ENCODE data around the gene DAZL.
"Not testable (repeated sequence)": the region's sequence is repeated elsewhere in the genome, so short reads cannot be mapped to it uniquely, and the experiment has no call there.

The DAZL gene

GRCh38 chr3:16604887-16605602 lies at the start of gene DAZL:
Gene DAZL (minus strand): TSS chr3:16605423. CDS start chr3:16605205, 218 bp downstream.
- DNase-seq (ENCODE audit: low spot score), result no peak

- DNase-seq (ENCODE audit: low spot score), result no peak
Measured at GRCh38 chr3:16654976-16655375, 49.8 kb upstream of the DAZL start.

- DNase-seq (ENCODE audit: low spot score), result no peak
Measured at GRCh38 chr3:16653712-16654111, 48.5 kb upstream of the DAZL start.

DNA sequence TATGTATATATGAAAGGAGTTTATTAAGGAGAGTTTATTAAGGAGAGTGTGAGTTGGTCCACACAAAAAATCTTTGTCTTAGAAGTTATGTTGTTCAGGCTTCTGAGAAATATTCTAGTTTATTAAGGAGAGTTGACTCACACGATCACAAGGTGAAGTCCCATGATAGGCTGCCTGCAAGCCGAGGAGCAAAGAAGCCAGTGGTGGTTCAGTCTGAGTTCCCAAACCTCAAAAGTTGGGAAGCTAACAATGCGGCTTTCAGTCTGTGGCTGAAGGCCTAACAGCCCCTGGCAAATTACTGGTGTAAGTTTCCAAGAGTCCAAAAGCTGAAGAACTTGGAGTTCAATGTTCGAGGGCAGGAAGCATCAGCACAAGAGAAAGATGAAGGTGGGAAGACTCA lies 42.4 kb upstream of the DAZL start:
- peak; percentile 48 for DNase-seq (ENCODE audit: low spot score)

- DNase-seq (ENCODE audit: low spot score), result no peak
Measured at GRCh38 chr3:16639806-16640205, 34.6 kb upstream of the DAZL start.

- DNase-seq (ENCODE audit: low spot score), result no peak
Measured at GRCh38 chr3:16633948-16634347, 28.7 kb upstream of the DAZL start.

- no peak for DNase-seq (ENCODE audit: low spot score)
Measured at GRCh38 chr3:16632395-16632794, 27.2 kb upstream of the DAZL start.

DNA sequence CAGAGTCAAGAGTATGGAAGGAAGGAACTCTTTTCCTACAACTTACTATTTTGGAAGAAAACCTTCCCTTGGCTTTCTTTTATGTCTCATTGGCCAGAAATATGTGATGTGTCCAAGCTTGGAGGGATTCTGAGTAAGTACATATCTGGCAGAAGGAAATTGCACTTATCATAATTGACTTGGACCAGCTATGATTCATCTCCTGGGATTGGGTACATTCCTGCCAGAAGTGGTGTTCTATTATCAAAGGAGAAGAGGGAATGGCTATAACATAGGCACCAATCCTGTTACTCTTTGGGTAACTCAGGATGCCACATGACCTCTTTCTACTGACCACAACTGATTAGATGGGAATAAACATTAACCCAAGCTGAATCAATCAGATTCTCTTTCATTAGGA lies 13.5 kb upstream of the DAZL start:
- DNase-seq (ENCODE audit: low spot score), result no peak

DNA sequence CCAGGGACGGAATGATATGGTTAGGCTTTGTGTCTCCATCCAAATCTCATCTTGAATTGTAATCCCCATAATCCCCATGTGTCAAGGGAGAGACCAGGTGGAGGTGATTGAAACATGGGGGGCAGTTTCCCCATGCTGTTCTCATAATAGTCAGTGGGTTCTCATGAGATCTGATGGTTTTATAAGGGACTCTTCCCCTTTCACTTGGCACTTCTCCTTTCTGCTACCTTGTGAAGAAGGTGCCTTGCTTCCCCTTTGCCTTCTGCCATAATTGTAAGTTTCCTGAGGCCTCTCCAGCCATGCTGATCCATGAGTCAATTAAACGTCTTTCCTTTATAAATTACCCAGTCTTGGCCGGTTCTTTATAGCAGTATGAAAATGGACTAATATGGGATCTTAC lies 11.9 kb upstream of the DAZL start:
- not testable (repeated sequence) for DNase-seq (ENCODE audit: low spot score)

GRCh38 chr3:16616083-16616482 lies 10.9 kb upstream of the DAZL start:
- no peak for DNase-seq (ENCODE audit: low spot score)

DNA sequence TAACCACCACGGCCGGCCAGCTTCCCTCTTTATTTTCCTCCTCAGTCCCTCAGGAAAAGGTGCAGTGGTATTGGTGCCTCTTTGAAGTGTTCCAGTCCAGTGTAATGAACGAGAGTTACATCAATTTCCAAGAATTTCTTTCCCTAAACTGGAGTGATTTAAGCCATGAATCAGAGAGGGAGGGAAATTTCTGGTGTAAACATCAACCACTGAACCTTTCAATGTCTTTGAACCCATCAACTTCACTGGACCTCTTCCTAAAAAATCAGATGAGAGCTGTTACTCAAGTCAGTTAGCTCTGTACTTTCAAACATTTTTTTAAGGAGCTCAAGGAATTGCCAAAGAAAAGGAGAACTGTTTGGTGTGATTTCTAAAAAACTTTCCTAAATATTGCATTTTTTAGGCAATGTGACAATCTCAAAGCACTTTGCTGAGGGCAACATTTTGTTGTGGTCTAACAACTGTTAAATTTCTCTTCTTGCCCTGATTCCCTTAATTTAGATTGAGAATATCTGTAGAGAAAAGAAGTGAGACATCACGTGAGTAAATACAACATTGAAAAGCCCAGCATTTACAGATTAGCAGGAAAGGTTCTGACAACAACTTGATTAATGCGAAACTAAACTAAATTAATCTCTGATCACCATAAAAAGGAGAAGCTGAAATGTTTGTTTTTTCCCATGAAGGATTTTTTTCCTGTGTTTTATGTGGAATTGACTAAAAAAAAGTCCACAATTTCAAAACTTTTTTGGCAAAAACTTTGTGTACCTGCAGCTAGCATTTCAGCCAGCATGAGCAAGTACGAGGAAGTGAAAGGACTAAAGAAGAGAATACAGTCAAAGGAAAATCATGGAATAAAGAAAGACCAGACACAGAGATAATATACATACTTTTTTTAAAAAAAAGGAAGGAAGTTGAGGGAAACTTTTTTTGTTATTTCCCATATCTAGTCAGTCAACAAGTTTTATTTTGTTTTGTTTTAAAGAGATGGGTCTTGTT lies 9.1 kb upstream of the DAZL start:
- no peak for DNase-seq (ENCODE audit: low spot score)

DNA sequence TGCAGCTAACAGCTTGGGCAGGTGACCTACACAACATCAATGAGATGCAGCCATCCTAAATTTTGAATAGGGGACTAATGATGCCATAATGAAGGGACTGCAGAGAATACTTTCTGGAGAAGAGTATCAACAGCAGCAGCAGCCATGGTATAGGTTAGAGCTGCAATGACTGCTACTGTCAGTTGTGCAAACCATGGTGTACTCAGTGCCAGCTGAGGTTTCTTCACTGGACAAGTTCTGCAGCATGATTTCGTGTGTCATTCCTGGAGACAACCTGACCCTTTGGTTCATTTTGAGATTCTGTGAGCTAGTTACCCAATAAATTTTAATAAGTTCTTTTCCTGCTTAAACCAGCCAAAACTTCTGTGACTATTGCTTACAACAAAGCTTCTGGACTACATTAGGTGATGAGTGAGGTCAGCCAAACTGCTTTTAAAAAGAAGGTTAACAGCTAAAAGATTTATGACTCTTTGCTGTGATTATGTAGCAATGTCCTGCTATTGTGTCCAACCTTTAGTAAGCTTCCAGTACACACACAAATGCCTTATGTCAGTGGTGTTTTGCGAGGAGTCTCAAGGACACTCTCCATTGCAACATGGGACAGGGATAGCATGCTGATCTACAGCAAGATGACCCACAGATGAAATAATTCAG lies 4.8 kb upstream of the DAZL start:
- DNase-seq (ENCODE audit: low spot score), result no peak

DNA sequence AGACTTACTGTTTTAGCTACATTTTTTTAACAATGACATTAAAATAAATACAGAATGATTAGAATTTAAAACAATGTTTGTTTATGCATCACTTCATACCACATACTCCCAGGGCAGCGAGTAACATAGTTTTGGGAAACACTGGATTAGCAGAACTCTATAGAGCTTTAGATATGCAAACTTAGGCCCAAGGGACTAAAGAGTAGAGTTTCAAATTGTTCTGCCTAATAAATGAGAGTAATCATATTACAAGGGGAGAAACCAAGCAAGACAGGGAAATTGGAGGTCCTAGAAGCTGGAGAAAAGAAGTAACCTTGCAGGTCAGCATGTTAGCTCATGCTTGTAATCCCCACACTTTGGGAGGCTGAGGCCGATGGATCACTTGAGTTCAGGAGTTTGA lies 3.6 kb upstream of the DAZL start:
- DNase-seq (ENCODE audit: low spot score), result no peak

DNA sequence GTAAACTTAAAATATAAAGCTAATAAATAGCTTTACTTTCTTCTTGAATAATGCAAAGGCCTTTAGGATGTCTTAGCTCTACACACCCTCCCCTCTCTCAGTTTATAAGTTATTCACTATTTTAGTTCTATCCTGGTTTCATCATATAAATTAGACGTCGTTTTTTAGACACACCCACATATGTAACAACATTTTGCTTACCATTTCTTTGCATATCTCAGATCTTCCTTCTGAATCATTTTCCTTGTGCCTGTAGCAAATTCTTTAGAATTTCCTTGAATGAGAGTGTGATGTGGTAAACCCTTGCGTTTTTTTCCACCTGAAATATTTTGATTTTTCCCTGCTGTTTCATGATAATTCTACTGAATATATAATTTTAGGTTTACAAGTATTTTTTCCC lies 2.5 kb upstream of the DAZL start:
- DNase-seq (ENCODE audit: low spot score), result no peak

- no peak for DNase-seq (ENCODE audit: low spot score)
Measured at GRCh38 chr3:16606398-16606797, 1.2 kb upstream of the DAZL start.

DNA sequence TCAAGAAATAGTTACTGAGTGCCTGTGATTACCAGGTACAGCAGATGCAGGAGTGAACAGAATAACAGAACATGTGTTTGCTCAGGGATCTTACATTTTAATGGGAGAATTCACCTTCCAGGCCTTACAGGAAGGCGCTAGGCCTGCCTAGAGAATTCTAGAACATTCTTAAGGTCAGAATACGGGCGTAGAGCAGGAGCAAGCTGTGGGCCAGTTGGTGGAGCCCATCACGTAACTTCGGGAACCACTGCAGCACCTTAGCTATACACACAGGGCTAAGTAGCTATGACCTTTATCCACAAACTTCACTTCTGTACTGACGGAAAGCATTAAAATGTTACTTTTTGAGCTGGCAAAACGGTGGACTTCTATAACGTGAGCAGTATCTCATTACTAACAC lies 743 bp upstream of the DAZL start:
- DNase-seq (ENCODE audit: low spot score), result no peak

DNA sequence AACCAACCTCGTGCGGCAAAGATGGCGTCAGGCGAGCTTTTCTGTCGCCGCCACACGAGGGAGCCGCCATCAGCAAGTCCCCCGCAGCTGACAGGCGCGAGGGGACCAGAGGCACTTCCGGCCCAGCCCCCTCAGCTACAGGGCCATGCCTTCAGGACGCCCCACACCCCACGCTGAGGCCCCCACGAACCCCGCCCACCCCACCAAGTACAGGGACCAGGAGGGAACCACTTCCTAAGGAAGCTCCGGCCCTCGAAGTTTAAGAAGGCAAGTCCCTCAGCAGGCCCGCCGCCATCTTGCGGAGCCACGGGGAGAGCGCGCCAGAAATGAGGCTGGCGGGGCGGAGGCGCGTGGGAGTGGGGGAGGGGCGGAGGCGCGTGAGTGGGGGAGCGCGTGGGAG lies 790 bp downstream of the DAZL start:
- DNase-seq (ENCODE audit: low spot score), result no peak

DNA sequence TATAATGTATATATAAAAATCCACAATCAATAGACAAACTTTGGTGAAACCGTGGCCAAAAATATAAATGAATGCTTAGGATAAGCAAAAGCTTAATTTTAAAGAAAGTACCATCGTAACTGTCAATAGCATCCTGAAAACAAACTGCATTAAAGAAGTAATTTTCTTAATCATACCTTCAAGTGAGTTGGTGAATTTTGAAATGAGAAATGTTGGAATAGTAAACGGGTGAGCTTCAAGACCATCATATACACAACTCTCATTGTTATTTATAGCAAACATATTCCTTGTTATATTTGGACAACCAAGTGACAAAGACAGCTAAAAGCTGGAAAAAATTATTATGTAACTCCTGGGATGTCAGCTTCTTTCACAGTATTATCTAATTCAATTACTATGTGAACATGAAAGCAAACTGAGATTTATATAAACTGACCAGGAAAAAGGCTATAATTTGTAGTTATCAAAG lies 3.7 kb downstream of the DAZL start:
- no peak for DNase-seq (ENCODE audit: low spot score)

DNA sequence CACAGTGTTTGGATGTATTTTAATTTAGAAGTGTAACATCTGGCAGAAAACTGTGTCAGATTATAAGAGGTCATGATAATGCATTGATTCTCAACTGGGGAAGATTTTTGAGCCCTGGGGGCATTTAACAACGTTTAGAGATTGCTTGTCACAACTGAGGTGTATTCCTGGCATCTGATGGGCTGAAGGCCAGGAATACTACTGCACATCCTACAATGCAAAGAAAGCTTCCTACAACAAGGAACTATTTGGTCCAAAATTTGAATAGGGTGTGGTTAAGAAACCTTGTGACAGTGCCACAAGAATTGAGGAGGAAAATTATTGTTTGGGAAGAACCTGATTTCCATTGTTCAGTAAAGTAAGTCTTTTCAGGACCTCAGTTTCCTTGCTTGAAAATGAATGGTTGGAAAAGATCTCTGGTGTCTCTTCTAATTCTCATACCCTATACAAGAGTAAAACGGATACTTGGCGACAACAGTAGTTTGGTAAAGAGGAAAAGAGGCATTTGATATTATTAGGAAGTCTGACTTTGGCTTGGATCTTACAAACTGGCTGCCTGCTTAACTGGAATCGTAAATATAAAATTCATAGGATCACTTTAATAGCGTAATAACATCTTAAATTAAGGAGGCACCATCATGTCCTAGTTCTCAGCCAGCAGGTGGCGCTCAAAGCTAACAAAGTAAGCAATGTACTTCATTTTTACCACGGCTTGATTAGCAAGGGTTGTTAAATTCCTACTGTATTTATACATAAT lies 4.3 kb downstream of the DAZL start:
- peak; percentile 40 for DNase-seq (ENCODE audit: low spot score)

- no peak for DNase-seq (ENCODE audit: low spot score)
Measured at GRCh38 chr3:16599694-16600093, 5.5 kb downstream of the DAZL start.

- DNase-seq (ENCODE audit: low spot score), result no peak
Measured at GRCh38 chr3:16596352-16597032, 8.7 kb downstream of the DAZL start.
